ENCODE measurements around the gene TAF6.
"Not testable (repeated sequence)": the region's sequence is repeated elsewhere in the genome, so short reads cannot be mapped to it uniquely, and the experiment has no call there.

TAF6 gene

GRCh38 chr7:100152404-100152803 lies 33.2 kb upstream of the TAF6 start:
- DNase-seq, result no peak

- peak; percentile 99 for DNase-seq
These were observed 29.6 kb upstream of the TAF6 start, which contains the start of gene LAMTOR4 for GRCh38 chr7:100148559-100149328. TSS of gene LAMTOR4 (plus strand) at chr7:100148918. CDS start at chr7:100148973, 55 bp downstream.

GRCh38 chr7:100148225-100148558 lies 29.0 kb upstream of the TAF6 start:
- DNase-seq, result no peak

- no peak for DNase-seq
These were observed 28.1 kb upstream of the TAF6 start for GRCh38 chr7:100147278-100147677.

GRCh38 chr7:100146350-100146749 lies 27.2 kb upstream of the TAF6 start:
- DNase-seq, result not testable (repeated sequence)

GRCh38 chr7:100142461-100142860 lies 23.3 kb upstream of the TAF6 start:
- no peak for DNase-seq

GRCh38 chr7:100141555-100141949 lies 22.4 kb upstream of the TAF6 start:
- DNase-seq, result no peak

- no peak for DNase-seq
These were observed 18.9 kb upstream of the TAF6 start for GRCh38 chr7:100137851-100138760.

GRCh38 chr7:100132697-100133151 lies 13.6 kb upstream of the TAF6 start:
- peak; percentile 84 for DNase-seq

- no peak for DNase-seq
These were observed 13.0 kb upstream of the TAF6 start for GRCh38 chr7:100132126-100132525.

GRCh38 chr7:100130608-100131453 lies 11.7 kb upstream of the TAF6 start:
- peak; percentile 92 for DNase-seq

GRCh38 chr7:100130220-100130607 lies 11.1 kb upstream of the TAF6 start:
- not testable (repeated sequence) for DNase-seq

GRCh38 chr7:100128637-100128963 lies 9.4 kb upstream of the TAF6 start:
- no peak for DNase-seq

- DNase-seq, result peak; percentile 71
These were observed 8.9 kb upstream of the TAF6 start for GRCh38 chr7:100127866-100128636.

GRCh38 chr7:100126931-100127865 lies 8.0 kb upstream of the TAF6 start, which contains the start of gene MBLAC1:
TSS of gene MBLAC1 (plus strand) at chr7:100126967. CDS start at chr7:100127396, 429 bp downstream.
- peak; percentile 96 for DNase-seq

- no peak for DNase-seq
These were observed 7.2 kb upstream of the TAF6 start for GRCh38 chr7:100126239-100126930.

GRCh38 chr7:100124301-100125230 lies 5.4 kb upstream of the TAF6 start:
- DNase-seq, result no peak

- no peak for DNase-seq
These were observed 3.4 kb upstream of the TAF6 start for GRCh38 chr7:100122568-100122967.

GRCh38 chr7:100122067-100122466 lies 2.9 kb upstream of the TAF6 start:
- no peak for DNase-seq

All from activated effector memory CD4-positive, alpha-beta T cell treated with anti-CD3 and anti-CD28 coated beads, Interleukin-2, amount 50 U/mL, for 16 hours (primary cell).